GM06990 (cell line): ENCODE measurements around the gene KCTD5.

ENCODE experiments used
- DNase-seq: peaks from one replicate; pipeline ENCODE4 v3.0.0-alpha.2; 2011; ENCODE audit not compliant: insufficient read length; ENCODE audit errors: extremely low read depth
- H3K27me3 ChIP-seq: replicated peaks from 2 replicates; pipeline ENCODE4 v1.6.0; 2011; ENCODE audit warnings: low read length; ENCODE audit not compliant: control insufficient read depth, insufficient read depth
- H3K36me3 ChIP-seq: 2 replicates; pipeline ENCODE4 v1.5.1; 2011; ENCODE audit warnings: low read length; ENCODE audit not compliant: control insufficient read depth, insufficient read depth
- H3K4me3 ChIP-seq: replicated peaks from 2 replicates; pipeline ENCODE4 v1.5.1; 2011; ENCODE audit warnings: low read depth, mild to moderate bottlenecking, control low read depth, low read length
- TF ChIP-seq, protein P1 (sequence below): IDR thresholded peaks from 2 replicates; pipeline ENCODE4 v1.5.1; 2011; ENCODE audit warnings: low read length, control low read depth, mild to moderate bottlenecking, inconsistent platforms; ENCODE audit not compliant: insufficient read depth, poor library complexity, severe bottlenecking

Gene KCTD5

DNA sequence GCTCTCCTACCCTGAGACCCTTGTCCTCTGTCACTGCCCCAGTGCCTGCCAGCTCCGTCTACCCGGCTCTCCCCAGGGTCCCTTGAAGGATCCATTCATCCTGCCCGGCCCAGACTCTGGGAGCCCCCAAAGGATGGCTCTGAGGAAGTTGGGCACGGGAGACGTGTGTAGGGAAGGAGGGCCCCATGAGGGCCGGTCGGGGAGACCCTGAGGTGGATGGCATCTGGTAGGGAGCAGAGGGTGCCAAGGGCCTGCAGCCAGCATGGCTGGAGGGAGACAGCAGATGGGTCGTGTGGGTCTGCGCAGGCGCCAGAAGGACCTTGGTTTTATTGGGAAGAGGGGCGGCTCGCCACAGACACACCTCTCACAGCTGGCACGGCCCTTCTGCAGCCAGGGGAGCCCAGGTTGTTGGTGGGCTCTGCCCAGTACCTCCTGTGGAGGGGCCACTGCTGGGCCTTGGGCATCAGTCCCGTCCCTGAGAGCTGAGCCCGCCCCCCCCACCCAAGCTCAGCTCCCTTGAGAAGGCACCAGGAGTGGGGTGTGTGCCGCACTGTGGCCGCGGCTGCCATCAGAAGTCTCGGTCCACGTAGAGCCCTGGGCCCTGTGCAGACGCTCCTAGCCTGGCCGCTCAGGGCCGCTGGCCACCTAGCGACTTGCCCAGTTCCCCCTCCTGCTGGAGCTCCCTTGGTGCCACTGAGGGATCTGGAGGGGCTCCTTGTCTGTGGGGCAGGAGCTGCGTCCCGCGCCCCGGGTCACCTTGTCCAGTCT lies 16.0 kb downstream of the KCTD5 start:
- peaks cover 48% of the 10 kb centered on the region for H3K36me3 ChIP-seq

DNA sequence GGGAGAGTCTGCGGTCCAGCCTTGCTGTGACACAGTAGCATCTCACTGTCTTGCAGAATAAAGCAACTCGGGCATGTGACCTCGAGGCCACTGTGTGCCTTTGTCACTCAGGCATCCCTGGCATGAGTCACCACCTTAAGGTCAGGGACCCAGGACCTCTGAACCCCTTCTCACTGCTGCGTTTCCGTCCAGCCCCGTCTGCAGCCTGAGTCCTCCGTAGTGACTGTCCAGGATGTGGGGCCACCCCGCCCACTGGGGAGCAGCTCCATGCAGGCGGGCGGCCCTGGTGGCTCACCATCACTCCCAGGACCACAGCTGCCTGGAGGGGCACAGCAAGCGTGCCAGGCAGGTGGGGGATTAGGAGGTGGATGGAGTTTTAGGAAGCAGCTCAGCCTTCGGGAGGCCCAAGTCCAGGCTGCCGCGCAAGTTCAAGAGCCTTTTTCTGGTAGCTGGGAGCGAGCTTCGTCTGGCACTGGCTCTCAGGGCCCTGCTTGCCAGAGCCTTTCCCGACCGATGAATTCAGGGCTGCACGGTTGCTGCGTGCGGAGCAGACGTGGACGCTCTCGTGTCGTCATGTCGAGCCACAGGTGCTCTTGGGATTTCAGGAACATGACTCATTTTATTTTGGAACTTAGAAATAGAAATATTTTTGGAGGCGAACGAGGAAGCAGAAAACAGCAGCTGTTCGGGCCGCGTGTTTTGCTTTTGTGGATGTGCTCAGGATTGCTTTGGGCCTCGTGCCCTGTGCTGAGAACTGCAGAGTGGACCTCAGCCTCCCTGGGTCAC lies 16.8 kb downstream of the KCTD5 start:
- TF ChIP-seq, protein P1, sequence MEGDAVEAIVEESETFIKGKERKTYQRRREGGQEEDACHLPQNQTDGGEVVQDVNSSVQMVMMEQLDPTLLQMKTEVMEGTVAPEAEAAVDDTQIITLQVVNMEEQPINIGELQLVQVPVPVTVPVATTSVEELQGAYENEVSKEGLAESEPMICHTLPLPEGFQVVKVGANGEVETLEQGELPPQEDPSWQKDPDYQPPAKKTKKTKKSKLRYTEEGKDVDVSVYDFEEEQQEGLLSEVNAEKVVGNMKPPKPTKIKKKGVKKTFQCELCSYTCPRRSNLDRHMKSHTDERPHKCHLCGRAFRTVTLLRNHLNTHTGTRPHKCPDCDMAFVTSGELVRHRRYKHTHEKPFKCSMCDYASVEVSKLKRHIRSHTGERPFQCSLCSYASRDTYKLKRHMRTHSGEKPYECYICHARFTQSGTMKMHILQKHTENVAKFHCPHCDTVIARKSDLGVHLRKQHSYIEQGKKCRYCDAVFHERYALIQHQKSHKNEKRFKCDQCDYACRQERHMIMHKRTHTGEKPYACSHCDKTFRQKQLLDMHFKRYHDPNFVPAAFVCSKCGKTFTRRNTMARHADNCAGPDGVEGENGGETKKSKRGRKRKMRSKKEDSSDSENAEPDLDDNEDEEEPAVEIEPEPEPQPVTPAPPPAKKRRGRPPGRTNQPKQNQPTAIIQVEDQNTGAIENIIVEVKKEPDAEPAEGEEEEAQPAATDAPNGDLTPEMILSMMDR, result no peak
- no peak for DNase-seq
- Histone ChIP-seq H3K36me3 (peaks cover 51% of the 10 kb centered on the region), H3K27me3 (no peaks in the 10 kb centered on the region), H3K4me3 (no peak overlapping the region)

More for the DNA sequence above, 16.0 kb downstream of the KCTD5 start:
- Histone ChIP-seq H3K4me3 (no peak overlapping the region), H3K27me3 (no peaks in the 10 kb centered on the region)
- TF ChIP-seq, protein P1, result no peak
- no peak for DNase-seq

DNA sequence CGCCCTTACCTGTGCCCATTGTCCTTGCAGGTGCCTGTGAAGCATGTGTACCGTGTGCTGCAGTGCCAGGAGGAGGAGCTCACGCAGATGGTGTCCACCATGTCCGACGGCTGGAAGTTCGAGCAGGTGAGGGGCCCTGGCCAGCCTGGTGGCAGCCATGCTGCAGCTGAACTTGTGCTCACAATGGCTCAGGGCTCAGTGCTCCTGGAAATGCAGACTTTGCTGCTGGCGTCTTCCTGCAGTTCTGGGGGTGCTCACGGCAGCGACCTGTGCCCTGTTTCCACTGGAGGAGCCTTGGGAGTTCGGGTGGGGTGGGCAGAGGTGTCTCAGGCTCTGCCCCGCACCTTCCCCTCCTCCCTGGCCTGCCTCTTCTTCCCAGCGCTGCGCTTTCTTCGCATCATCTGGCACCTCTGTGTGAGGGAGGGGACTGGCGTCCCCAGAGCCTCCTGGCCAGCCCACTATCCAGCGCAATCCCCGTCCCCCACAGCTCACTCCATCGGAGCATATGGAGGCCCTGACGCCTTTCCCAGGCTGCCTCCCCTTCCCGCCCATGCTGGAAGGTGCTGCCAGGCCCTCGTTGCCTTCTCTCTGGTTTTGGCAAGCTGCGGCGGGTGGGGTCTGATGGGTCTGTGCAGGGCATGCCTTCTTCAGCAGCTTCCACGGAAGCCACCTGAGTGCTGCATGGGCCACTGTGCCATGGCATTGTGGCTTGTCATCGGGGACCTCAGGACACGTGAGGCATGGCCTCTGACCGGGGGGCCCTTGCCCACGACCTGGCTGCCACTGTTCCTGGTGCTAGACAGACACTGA lies 17.7 kb downstream of the KCTD5 start:
- Histone ChIP-seq H3K4me3 (no peak overlapping the region), H3K27me3 (no peaks in the 10 kb centered on the region), H3K36me3 (peaks cover 52% of the 10 kb centered on the region)
- DNase-seq, result no peak
- TF ChIP-seq, protein P1, result no peak

DNA sequence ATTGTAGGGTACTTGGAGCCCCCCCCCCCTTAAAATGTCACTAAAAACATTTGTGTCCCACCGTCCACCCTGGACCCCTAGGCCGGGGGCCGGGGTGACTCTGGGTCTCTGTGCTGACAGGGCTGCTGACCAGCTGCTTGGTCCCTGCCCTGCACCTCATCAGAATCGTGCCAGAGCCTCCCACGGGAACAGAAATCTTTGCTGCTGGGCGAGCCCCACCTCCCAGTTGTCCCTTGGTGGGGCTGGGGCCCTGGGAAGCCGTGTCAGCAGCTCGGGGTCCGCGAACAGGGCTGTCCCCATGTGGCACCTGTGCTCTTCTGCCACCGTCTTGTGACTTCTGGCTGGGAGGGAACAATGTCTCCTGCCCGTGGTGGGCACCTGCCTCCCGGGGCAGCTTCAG lies 18.5 kb downstream of the KCTD5 start:
- no peak for DNase-seq
- H3K36me3 ChIP-seq, result peaks cover 58% of the 10 kb centered on the region
- H3K4me3 ChIP-seq, result no peak overlapping the region
- TF ChIP-seq, protein P1, result no peak
- H3K27me3 ChIP-seq, result no peaks in the 10 kb centered on the region

DNA sequence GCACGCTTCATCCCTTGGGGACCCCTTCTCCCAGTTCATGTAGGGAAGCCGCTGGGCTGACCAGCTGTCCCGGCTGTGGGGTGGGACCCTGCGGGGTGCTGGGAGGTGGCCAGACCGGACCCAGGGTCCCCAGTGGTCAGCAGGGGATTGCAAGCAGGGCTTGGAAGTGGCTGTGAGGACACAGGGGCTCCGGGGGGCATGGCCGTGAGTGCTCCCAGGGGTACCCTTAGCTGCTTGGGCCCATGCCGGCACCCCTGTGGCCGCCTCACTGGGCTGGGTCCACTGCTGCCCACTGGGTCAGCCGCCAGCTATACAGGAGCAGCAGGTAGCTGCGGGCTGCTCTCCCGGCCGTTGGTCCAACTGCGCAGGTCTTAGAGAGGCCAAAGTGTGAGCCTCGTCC lies 18.9 kb downstream of the KCTD5 start:
- Histone ChIP-seq H3K36me3 (peaks cover 59% of the 10 kb centered on the region), H3K27me3 (no peaks in the 10 kb centered on the region)

More for the DNA sequence above, 18.9 kb downstream of the KCTD5 start:
- H3K4me3 ChIP-seq, result no peak overlapping the region
- TF ChIP-seq, protein P1, result no peak
- DNase-seq, result no peak
